NCI-H345 treated with DMSO at 0.1 percent for 48 hours (cell line): Measurements from ENCODE around the gene MAML3.

Experiments used
- DNase-seq: peaks from one replicate; lab custom pipeline; 2025; ENCODE audit not compliant: unreplicated experiment; lab: John Stamatoyannopoulos, UW

Gene MAML3

GRCh38 chr4:140156529-140157171 is 2.7 kb upstream of the MAML3 start:
- DNase-seq = no peak

DNA sequence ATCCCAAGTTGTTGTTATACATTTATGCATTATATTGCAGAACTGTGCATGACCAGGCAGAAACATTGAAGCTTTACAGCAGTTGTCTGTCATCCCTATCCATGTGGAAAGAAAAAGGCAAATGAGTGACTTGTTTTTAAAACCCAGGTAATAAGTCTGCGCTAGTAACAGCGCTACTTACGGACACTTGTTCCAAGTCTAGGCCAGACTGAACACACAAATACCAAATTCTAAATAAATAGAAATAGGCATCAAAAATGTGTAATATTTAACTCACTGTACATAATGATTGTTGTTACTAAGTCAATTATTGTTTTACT is 548 bp upstream of the MAML3 start:
- no peak for DNase-seq

GRCh38 chr4:140153419-140153717 is 616 bp downstream of the MAML3 start:
- no peak for DNase-seq

DNA sequence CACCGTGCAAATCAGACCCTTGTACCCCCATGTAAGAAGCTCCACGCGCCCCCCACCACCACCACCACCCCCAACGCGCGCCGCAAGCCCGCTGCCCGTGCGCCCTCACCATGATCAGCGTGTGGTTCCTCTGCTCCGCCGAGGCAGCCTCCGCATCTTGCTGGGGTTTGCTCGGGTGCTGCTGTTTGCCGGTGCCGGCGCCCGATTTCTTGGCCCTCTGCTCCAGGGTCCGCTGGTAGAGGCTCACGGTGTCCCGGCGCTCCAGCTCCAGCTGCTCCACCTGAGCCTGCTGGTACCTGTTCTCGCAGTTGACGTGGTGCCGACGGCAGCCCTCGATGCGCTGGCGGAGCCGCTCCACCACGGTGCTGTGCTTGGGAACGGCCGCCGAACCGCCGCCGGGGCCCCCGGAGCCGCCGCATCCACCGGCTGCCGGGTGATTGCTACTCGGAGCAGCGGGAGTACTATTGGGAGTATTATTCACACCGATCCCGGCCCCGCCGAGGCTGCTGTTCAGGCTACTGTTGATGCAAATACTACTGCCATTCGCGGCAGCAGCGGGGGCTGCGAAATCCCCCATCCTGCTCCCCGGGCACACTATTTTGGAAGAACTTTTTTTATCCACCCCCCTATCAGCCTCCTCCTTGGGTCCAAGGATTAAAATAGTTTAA is 1.1 kb downstream of the MAML3 start:
- no peak for DNase-seq

DNA sequence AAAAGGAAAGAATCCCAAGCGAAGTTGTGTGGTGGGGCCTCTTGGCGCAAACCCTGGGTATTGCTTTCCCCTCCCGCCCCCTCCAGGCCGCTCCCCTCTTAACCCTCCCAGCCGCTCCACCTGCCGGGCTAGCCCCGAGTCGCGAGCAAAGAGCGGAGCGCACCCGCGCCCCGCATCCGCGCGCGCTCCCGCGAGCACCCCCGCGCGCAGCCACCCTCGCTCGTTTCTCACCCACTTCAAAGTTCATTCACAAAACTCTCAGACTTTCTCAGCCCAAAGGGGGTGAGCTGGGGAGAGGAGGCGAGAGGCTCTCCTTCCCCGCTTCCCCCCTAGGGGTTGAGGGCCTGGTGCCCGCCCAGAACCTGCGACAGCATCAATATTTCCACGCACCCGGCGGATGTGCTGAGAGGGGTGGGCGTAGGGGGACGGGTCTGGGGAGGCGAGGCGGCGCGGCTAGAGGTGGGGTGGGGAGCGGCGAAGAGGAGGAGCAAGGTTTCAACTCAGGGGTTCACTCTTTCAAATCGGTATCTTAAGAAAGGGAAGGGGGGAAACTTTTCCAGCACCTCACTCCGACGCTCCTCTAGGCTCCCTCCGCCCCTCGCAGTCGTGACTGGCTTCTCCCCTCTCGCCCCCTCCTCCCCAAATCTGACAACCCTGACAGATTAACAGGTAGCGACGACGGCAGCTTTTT is 1.8 kb downstream of the MAML3 start:
- DNase-seq = peak; percentile 67

GRCh38 chr4:140151699-140152012 is 2.3 kb downstream of the MAML3 start:
- peak; percentile 73 for DNase-seq

- peak; percentile 56 for DNase-seq
These were observed 2.9 kb downstream of the MAML3 start for GRCh38 chr4:140150886-140151698.

DNA sequence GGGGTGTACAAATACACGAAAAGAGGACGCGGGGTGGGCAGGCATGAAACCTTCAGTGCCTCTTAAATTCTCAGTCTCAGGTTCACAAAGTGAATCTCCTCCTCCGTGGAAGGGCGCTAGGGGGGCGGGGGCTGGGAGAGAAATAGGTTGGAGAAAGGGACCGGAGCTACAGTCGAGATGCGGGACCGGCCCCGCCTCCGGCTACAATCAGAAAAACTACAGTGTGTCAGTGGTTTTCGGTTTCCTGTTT is 3.4 kb downstream of the MAML3 start:
- DNase-seq = peak; percentile 68

DNA sequence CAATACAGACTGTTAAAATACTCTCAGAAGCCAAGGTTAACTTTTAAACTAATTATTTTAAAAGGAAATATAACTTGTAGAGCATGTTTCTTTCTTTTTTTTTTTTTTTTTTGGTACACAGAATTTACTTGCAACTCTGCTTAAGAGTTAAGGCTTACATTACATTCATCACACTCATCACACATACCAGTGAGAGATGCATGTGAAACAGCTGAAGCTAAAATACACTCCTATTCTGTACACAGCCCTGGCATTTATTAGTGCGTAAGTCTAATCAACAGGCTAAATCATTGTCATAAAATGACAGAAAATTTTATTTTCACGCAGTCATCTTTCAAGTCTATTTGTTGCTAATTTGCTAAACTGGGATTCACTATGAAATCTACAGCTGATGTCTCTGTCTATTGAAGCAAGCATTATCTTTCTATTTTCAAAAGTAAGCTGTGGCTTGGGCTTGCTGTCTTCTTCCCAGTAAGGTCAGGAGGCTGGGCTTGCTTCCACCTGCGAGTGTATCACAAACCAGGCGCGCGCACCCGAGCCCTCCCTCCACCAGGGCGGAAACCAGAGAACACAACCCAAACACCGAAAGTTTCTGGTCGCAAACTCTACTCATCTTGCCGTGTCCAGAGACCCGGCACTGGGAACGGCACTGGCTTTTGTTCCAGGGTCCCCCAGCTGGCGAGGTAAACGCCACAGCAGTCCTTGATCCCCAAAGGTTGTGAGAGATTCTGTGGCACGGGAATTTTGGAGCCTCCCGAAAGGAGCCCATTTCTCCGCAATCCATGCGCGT is 3.9 kb downstream of the MAML3 start:
- DNase-seq = no peak

DNA sequence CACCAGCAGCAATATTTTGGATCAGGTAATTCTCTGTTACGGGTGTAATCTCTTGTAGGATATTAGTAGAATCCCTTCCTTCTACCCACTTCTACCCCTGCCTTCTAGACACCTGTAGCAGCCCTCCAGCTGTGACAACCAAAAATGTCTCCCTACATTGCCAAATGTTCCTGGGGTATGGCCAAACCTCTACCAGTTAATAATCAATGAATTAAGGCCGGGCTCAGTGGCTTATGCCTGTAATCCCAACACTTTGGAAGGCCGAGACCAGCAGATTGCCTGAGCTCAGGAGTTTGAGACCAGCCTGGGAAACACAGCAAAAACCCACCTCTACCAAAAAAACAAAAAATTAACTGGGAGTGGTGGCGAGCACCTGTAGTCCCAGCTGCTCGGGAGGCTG is 9.9 kb downstream of the MAML3 start:
- DNase-seq = no peak

DNA sequence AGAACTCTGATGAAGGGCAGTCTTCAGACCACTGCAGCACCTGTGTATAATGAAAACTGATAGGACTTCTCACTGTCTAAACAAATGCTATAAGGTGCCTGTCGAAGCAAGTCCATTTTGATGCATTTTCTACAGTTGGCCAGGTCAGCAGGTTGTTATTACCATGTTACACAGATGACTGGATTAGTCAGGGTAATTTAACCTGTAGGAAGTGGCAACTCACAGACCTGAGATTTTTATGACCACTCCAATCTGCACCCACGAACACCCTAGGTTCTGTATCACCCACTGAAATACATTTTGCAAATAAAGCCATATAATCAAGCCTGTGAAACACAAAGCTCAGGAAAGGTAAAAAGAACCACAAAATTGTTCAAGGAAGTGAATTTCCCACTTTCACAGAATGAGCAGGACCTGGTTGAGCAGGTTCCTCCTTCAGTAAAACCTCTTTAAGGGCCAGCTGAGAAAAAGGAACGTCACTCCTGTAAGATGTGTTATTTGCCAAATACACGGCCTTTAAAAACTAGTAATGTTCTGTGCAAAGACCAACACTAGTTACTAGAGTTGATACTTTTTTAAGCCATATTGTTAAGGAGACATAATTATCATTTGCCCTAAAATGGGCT is 12.7 kb downstream of the MAML3 start:
- no peak for DNase-seq

DNA sequence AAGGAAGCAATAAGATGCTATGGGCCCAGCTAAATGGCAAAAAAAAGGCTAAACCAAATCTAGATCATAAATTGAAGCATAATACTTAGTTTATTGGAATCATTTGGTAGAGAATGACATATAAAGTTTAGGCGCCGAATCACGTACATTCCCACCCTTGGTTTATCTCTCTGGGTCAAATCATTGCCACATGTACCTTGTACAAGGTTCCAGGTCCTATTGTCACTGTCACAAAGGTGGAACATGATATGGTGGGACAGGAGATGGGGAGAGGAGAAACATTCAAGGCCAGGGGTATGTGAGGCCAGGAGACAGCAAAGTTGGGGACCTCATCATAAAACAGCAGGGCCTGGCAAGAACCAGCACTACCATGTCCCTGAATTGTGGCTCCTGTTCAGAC is 13.4 kb downstream of the MAML3 start:
- DNase-seq = no peak

DNA sequence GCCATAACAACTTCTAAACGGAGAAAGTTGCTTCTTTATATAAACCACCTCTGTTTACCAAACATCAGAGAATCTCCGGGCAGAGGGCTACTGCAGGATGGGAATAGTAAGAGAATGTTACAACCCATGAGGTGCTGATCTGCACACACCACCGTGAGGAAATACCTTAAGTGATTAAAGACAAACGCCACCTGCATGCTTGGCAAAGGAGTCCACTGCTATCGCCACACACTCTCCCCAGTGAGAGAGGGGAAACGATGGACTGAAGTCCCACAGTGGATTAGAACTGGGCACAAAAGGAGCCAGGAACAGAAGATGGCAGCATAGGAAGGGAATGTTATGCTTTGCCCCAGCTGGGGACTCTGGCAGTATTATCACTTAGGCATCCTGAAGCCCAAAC is 15.6 kb downstream of the MAML3 start:
- DNase-seq = no peak

- DNase-seq = no peak
These were observed 16.3 kb downstream of the MAML3 start for GRCh38 chr4:140137671-140138070.

DNA sequence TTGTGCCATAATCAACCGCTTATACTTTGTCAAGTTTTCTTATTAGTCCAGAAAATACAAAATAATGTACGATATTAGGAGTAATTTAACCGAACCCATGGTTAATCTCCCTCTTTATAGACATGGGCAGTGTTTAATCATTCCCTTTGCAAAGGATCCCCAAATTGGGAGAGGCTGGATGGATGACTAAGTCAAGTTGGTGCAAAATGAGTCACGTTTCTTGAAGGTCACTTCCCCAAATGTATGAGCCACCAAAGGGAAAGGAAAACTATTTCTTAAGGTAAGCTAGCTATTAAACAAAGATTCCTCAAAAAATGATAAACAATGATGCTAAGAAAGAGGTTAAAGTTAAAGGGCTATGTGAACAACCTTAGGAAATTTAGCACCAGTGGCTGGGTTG is 17.5 kb downstream of the MAML3 start:
- no peak for DNase-seq

- peak; percentile 24 for DNase-seq
These were observed 18.4 kb downstream of the MAML3 start for GRCh38 chr4:140135529-140136088.

- no peak for DNase-seq
These were observed 19.1 kb downstream of the MAML3 start for GRCh38 chr4:140134746-140135425.

DNA sequence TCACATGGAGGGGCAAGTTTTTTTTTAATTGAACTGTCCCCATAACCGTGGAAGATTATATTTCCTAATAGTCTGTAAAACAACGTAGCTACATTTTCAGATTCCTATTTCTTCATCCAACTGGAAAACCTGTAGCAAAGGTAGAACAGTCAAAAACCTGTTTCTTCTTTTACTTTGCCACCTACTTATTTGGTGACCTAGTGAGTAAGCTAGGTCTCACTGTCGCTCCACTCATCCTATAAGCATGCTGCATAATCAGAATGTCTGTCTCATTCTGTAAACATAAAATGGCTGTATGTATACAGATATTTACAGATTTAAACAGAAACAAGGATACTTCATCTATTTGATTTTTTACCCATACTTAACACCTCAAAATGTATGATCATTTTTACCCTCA is 20.4 kb downstream of the MAML3 start:
- DNase-seq = no peak

DNA sequence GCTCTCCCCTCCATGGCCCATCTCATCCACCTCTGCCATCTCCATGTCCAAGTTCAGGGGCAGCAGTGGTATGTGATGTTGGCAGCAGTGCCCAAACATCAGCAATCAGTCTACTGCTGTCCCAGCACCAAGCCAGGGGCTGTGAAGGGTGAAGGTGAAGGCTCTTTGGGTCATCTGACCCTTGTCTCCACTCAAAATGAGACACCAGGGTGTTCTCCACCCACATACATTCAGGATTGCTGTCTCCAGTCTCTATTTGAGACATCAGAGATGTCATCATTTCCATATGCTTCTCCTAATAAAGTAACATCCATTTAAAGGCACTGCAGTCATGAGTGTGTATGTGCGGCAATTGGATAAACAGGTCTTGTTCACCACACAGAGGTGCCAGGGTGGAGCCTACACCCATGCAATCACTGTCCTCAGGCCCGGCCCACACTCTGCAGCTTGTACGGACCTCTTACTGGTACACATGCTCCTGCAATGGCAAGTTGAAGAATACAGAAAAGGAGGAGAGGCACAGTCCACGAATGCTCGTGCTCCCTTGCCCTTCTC is 22.2 kb downstream of the MAML3 start:
- DNase-seq = no peak

DNA sequence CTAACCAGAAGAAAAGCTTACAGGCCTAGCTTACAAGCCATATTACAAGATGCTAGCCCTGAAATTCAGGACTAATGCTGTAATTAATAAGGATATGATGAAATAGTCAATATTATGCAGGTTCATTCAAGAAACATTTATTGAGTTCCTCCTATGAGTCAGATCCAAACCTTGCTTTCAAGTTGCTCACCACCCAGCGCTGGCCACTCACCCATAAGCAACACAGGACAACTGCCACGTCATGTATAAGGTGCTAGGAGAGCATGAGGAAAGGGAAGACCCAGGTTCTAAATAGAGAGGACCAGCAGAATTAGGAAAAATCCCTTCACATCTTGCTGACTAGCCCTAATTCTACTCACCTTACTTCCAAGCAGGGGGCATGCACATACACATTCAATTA is 23.3 kb downstream of the MAML3 start:
- DNase-seq = no peak
